ENCODE measurements around the gene GDPGP1. TPM values are rescaled to one million over a fixed set of nuclear protein-coding genes. Genes with fewer than 3 reads are reported as not detected.

The GDPGP1 gene
- total RNA-seq, 1 experiment from 2014 or later = 5.2 TPM

- ChIA-PET POLR2A (ENCODE audit: low non-redundant PET) (no interaction called here), CTCF (no interaction called here)
- H3K9me3 ChIP-seq (ENCODE audit: low read depth, low read length, poor library complexity, severe bottlenecking) = no peaks in the 10 kb centered on the region
- DNase-seq (ENCODE audit: low spot score) = no peak
- TF ChIP-seq EZH2 (IDR thresholded peaks at IDR 0.05; ENCODE audit: borderline replicate concordance, low read depth, low read length, poor library complexity, severe bottlenecking) (no peak), CTCF (conservative IDR thresholded peaks at IDR 0.05; ENCODE audit: low read depth, low read length) (no peak)
- no peak overlapping the region for H3K4me3 ChIP-seq (ENCODE audit: low read depth, low read length, poor library complexity, severe bottlenecking)
- no peak overlapping the region for H3K27ac ChIP-seq (ENCODE audit: low read depth, low read length, poor library complexity, severe bottlenecking)
- no TSS peak for BruUV-seq (replicated peaks)
- H3K4me1 ChIP-seq (ENCODE audit: insufficient read depth, low read length, poor library complexity, severe bottlenecking) = peaks cover 5% of the 10 kb centered on the region
- peaks cover 16% of the 10 kb centered on the region for H3K36me3 ChIP-seq (ENCODE audit: insufficient read depth, low read length, poor library complexity, severe bottlenecking)
- intact Hi-C loops (cut with micrococcal nuclease; ENCODE audit: unreplicated experiment) = no loop called here
- no peaks in the 10 kb centered on the region for H3K27me3 ChIP-seq (replicated peaks; ENCODE audit: insufficient read depth, low read depth, low read length, poor library complexity)
Measured at GRCh38 chr15:90230610-90231009, 3.4 kb upstream of the GDPGP1 start.

- CTCF ChIA-PET = no interaction called here
- POLR2A ChIA-PET (ENCODE audit: low non-redundant PET) = no interaction called here
- no peak overlapping the region for H3K4me3 ChIP-seq (ENCODE audit: low read depth, low read length, poor library complexity, severe bottlenecking)
- intact Hi-C loops (cut with micrococcal nuclease; ENCODE audit: unreplicated experiment) = no loop called here
- no peaks in the 10 kb centered on the region for H3K27me3 ChIP-seq (replicated peaks; ENCODE audit: insufficient read depth, low read depth, low read length, poor library complexity)
- TF ChIP-seq CTCF (conservative IDR thresholded peaks at IDR 0.05; ENCODE audit: low read depth, low read length) (no peak), EZH2 (IDR thresholded peaks at IDR 0.05; ENCODE audit: borderline replicate concordance, low read depth, low read length, poor library complexity, severe bottlenecking) (no peak)
- no peaks in the 10 kb centered on the region for H3K9me3 ChIP-seq (ENCODE audit: low read depth, low read length, poor library complexity, severe bottlenecking)
- no TSS peak for BruUV-seq (replicated peaks)
- H3K36me3 ChIP-seq (ENCODE audit: insufficient read depth, low read length, poor library complexity, severe bottlenecking) = peaks cover 16% of the 10 kb centered on the region
- H3K27ac ChIP-seq (ENCODE audit: low read depth, low read length, poor library complexity, severe bottlenecking) = no peak overlapping the region
- H3K4me1 ChIP-seq (ENCODE audit: insufficient read depth, low read length, poor library complexity, severe bottlenecking) = peaks cover 5% of the 10 kb centered on the region
- DNase-seq (ENCODE audit: low spot score) = no peak
Measured at GRCh38 chr15:90231028-90232017, 2.7 kb upstream of the GDPGP1 start.

- H3K4me3 ChIP-seq (ENCODE audit: low read depth, low read length, poor library complexity, severe bottlenecking) = no peak overlapping the region
- H3K36me3 ChIP-seq (ENCODE audit: insufficient read depth, low read length, poor library complexity, severe bottlenecking) = peaks cover 16% of the 10 kb centered on the region
- H3K27ac ChIP-seq (ENCODE audit: low read depth, low read length, poor library complexity, severe bottlenecking) = no peak overlapping the region
- no peak for DNase-seq (ENCODE audit: low spot score)
- intact Hi-C loops (cut with micrococcal nuclease; ENCODE audit: unreplicated experiment) = no loop called here
- BruUV-seq (replicated peaks) = no TSS peak
- ChIA-PET POLR2A (ENCODE audit: low non-redundant PET) (no interaction called here), CTCF (interaction anchor here (0.6 kb wide), 1 partner anchor 320 kb away, joined by 3 read pairs; the partner anchor contains the start of gene ARPIN)
- H3K27me3 ChIP-seq (replicated peaks; ENCODE audit: insufficient read depth, low read depth, low read length, poor library complexity) = no peaks in the 10 kb centered on the region
- no peak for TF ChIP-seq CTCF (conservative IDR thresholded peaks at IDR 0.05; ENCODE audit: low read depth, low read length)
- H3K4me1 ChIP-seq (ENCODE audit: insufficient read depth, low read length, poor library complexity, severe bottlenecking) = peaks cover 5% of the 10 kb centered on the region
- no peaks in the 10 kb centered on the region for H3K9me3 ChIP-seq (ENCODE audit: low read depth, low read length, poor library complexity, severe bottlenecking)
Measured at GRCh38 chr15:90232196-90232595, 1.8 kb upstream of the GDPGP1 start.

Measured in A673 (cell line).